GM12878 (cell line): Measurements from ENCODE around the gene PPA1.

Experiments used
- POLR2AphosphoS5 ChIP-seq: IDR thresholded peaks from 2 replicates; pipeline ENCODE4 v1.6.1; 2011; ENCODE audit warnings: mild to moderate bottlenecking, low read length, inconsistent platforms
- ZNF384 ChIP-seq: IDR thresholded peaks from 2 replicates; pipeline ENCODE4 v1.6.1; 2012; ENCODE audit warnings: low read depth, mild to moderate bottlenecking, low read length, improper control_type of control experiment, borderline replicate concordance
- TF ChIP-seq, protein P1 (sequence below), 3 experiments: IDR thresholded peaks in 2 of 3; conservative IDR thresholded peaks in 1 of 3; 2 replicates each; pipeline ENCODE4 v1.5.1; 2011; ENCODE audit warnings: low read depth in 3 of 3, low read length in 3 of 3, mild to moderate bottlenecking in 3 of 3, control low read depth in 2 of 3, moderate library complexity in 2 of 3, inconsistent platforms in 1 of 3, mixed read lengths in 1 of 3; ENCODE audit not compliant: control insufficient read depth in 2 of 3, insufficient read depth in 1 of 3; ENCODE audit errors: extremely low read depth in 1 of 3

- TF ChIP-seq ZNF384 (no peak), POLR2AphosphoS5 (no peak)
- TF ChIP-seq, protein P1, sequence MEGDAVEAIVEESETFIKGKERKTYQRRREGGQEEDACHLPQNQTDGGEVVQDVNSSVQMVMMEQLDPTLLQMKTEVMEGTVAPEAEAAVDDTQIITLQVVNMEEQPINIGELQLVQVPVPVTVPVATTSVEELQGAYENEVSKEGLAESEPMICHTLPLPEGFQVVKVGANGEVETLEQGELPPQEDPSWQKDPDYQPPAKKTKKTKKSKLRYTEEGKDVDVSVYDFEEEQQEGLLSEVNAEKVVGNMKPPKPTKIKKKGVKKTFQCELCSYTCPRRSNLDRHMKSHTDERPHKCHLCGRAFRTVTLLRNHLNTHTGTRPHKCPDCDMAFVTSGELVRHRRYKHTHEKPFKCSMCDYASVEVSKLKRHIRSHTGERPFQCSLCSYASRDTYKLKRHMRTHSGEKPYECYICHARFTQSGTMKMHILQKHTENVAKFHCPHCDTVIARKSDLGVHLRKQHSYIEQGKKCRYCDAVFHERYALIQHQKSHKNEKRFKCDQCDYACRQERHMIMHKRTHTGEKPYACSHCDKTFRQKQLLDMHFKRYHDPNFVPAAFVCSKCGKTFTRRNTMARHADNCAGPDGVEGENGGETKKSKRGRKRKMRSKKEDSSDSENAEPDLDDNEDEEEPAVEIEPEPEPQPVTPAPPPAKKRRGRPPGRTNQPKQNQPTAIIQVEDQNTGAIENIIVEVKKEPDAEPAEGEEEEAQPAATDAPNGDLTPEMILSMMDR (IDR thresholded peaks at IDR 0.05 in 2 of 3, conservative IDR thresholded peaks at IDR 0.05 in 1 of 3; ENCODE audit: control insufficient read depth in 2 of 3, extremely low read depth in 1 of 3, insufficient read depth in 1 of 3, low read depth in 3 of 3, low read length in 3 of 3): no peak
Observed at GRCh38 chr10:70160798-70161197, 72.4 kb downstream of the PPA1 start.
